ENCODE measurements around the gene TMEM258. TPM values are rescaled to one million over a fixed set of nuclear protein-coding genes. Genes with fewer than 3 reads are reported as not detected.

The TMEM258 gene
- total RNA-seq, 1 donor from 2014 or later = 58.5 TPM

DNA sequence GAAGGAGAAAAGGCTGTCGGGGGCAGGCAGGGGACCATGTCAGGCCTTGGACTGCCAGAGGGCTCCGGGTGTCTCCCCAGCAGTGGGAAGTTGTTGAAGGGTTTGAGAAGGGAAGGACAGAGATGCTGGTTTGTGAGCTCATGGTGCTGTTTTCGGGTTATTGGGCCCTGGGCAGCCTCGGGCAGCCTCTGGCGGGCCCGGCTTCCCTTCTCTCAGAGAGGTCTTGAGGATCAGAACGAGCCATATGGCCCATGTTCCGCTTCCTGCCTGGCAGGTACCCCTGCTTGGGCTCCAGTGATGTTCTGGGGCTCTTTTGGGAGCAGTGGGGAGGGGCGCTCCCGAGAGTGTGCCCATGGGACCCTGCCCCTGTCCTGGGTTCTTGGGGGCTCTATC is 30.2 kb downstream of the TMEM258 start:
- no peak for ATAC-seq
- DNase-seq (ENCODE audit: low spot score) = no peak

DNA sequence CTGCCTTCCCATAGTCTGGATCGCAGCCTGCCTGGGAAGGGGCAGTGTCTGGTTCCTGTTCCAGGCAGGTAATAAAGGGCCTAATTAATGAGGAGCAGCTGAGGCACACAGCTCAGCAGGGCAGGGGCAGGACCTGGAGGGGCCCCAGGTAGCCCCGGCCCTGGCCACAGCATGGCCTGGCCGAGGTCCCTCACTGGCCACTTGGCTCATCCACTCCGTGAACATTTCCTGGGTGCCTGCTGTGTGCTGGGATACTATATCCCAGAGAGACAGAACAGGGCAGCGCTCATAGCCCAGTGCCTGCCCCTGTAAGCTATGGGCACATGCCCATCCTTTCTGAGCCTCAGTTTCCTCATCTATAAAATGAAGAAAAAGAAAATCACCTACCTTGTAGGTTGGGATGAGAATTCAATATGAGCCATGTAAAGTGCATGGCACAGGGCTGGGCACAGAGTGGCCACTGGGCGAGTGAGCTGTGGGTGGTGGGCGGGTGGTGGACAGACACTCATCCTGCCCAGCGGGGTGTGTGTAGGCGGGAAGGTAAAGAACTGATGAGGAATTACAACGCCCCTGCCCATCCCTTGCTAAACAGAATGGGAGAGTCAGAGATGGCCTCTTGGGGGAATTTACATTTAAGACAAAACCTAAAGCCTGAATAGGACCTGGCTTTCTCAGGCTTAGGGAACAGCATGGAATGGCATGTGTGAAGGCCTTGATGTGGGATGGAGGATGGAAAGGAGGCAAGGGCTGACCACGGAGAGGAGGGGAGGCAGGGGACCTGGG is 30.8 kb downstream of the TMEM258 start:
- no peak for DNase-seq (ENCODE audit: low spot score)
- ATAC-seq = no peak

DNA sequence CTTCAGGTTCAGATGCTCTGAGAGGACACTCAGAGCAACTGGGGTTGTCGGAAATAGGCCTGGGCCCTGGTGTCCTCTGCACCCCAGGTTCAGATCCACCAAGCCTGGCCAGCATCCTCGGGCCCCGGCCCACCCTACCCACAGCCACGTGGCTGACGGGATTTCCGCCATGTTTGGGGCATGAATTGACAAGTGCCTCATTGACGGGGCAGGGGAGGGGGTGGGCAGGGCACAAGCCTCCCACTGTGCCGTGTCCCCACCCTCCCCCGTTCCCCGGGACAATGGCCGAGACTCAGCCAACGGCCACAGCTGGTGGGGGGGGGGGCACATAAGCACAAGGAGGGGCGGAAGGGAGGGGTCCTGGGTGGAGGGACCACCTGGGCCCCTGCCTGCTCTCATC is 31.5 kb downstream of the TMEM258 start:
- ATAC-seq (no peak), DNase-seq (ENCODE audit: low spot score) (no peak)

DNA sequence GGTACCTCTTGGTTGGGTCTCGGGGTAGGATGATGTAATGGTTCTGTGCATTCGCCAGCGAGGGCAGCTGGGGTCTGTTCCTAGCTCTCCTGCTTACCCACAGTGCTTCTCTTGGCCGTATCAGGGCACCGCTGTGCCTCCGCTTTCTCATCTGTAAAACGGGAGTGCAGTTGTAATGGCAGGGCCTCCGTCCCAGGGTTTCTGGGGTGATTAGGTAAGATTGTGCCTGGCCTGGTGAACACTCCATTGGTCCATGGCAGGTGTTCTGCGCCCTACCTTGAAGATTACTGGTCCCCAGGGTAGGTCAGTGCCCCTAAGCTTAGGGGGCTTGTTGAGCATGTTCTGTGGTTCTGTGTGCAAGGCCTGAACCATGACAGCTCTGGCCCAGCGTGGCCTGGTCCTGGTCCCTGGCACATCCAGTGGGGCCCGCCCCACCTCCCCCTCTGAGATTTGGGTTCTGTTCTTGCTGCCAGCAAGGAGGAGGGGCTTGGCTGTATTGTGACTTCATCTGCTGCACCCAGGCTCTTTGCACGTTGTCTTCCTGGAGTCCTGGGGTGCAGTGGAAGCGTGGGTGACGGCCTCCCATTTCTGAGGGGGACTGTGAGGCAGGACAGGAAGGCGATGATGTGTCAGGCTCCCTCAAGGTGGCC is 35.1 kb downstream of the TMEM258 start:
- ATAC-seq = peak; percentile 66

DNA sequence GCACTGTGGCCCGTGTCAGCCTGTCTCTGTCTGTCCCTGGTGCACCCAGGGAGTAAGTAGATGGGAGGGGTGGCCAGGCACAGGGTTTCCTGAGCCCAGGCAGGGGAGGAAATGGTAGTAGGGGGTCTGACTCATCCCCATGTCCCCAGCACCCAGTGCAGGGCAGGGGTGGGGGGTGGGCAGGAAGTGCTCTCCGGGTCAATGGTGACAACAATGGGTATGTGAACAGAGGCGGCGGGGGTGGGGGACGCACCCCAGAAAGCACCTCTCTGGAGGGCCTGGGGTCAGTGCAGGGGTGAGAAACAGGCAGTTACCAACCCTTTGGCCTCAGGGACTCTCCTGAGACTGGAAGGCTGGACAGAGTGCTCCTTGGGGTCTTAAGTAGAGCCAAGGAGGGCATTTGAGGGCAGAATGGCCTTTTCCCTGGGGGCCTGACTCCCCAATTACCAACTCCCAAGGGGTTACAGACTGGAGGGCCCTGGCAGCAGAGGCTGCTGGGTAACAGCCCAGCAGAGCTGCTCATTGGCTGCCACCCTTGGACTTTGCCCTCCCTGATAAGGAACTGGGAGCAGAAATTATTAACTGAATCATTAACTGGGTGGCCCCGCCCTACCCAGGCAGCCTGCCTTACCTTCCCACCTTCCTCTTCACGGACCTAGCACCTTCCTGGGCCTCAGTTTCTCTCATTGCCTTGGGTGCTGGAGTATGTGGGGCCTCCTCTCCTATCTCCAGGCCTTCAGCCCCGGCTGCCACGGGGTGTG is 35.8 kb downstream of the TMEM258 start:
- peak; percentile 90 for DNase-seq (ENCODE audit: low spot score)
- peak; percentile 85 for ATAC-seq

More for the DNA sequence above, 35.1 kb downstream of the TMEM258 start:
- peak; percentile 70 for DNase-seq (ENCODE audit: low spot score)

DNA sequence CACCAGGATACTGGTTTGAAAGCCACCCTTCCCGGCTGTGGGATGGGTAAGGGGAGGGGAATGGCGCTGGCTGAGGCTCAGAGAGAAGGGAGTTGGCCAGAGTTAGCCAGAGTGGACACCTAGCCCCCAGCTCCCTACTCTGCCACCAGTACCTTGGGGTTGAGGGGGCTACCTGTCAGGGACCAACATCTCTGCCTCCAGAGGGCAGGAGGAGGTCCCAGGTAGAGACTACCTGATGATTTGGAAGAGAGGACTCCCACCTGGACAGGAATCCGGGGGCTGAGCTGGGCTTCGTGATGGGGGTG is 36.3 kb downstream of the TMEM258 start:
- ATAC-seq (no peak), DNase-seq (ENCODE audit: low spot score) (no peak)

DNA sequence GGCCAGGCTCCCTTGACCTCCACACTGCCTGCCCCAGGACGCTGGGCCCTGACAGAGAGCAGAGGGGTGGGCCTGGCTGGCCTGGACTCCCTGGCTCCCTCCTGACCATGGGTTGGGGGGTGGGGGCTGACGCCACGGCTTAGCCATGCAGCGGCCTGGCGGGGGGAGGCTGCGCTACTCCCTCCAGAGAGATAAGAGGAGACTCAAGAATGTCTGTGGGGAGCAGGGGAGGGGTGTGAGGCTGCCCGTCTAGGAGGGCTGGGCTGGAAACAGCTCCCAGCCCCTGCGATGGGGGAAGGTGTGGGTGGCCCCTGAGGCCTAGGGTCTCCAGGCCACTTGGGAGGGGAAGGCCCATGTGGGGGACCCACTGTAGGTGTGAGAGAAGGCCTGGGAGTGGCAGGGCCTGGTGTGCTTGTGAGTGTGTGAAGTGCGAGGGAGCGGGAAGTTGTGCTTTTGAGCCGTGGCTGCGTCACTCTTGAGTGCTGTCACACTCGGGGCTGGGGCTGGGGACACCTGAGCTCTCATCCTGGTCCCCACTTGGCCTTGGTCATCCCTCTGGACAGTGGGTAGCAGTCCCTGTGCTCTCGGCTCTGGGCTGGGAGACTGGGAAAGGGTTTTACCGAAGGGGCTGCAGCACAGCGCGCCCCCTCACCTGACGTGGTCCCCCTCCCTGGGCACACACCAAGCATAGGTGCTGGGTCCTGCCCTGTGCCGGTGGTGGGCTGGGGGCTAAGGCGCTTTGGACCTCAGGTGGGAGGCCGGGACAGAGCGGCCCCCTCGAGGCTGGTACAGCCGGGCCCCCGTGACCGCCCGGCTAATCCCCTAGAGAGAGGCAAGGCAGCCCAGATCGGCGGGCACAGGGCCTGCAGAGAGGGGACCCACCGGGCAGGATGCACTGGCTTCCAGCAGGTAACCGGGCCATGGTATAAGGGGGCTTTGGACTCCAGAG is 37.6 kb downstream of the TMEM258 start:
- DNase-seq (ENCODE audit: low spot score) = no peak
- ATAC-seq = no peak

DNA sequence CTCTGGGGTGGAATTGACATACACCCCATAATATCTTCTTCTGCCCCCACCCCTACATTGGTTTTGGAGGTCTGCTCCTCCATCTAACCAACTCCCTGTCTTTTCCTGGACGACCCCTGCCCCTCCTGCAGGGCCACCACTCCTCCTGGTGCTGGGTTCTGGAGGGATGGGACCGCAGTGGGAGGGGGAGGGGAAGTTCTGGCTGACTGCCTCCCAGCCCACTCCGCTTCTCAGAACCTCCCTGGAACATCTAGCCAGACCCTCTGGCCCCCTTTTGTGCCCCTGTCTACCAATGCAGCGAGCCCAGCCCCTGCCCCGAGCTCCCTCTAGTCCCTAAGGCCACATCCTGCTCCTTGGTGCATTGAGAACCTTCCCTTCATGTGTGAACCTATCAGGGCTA is 38.7 kb downstream of the TMEM258 start:
- ATAC-seq (no peak), DNase-seq (ENCODE audit: low spot score) (no peak)

DNA sequence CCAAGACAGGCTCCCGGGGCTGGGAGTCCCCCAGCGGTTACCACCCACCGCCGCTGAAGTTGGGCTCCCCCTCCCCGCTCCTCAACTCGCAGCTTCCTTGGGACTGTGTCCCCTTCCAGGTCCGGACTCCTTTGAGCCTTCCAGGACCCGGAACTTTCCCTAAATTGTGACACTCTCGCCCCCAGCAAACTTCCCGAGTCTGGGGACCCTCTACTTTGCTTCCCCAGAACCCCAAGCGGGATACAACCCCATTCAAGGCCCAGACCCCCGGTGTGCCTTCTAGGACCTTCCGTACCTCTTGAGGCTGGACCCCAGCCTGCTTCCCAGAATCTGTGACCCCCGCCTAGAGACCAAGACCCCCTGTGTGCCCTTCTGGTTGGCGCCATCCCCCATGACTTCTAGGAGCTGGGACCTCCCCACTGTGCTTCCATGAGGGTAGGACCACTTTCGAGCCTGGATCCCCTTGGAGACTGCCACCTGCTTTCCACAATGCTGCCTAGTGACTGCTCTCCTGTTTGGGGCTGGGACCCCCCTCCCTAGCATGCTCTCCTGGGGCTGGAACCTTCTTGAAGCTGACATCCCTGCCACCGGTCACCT is 39.4 kb downstream of the TMEM258 start:
- no peak for DNase-seq (ENCODE audit: low spot score)

DNA sequence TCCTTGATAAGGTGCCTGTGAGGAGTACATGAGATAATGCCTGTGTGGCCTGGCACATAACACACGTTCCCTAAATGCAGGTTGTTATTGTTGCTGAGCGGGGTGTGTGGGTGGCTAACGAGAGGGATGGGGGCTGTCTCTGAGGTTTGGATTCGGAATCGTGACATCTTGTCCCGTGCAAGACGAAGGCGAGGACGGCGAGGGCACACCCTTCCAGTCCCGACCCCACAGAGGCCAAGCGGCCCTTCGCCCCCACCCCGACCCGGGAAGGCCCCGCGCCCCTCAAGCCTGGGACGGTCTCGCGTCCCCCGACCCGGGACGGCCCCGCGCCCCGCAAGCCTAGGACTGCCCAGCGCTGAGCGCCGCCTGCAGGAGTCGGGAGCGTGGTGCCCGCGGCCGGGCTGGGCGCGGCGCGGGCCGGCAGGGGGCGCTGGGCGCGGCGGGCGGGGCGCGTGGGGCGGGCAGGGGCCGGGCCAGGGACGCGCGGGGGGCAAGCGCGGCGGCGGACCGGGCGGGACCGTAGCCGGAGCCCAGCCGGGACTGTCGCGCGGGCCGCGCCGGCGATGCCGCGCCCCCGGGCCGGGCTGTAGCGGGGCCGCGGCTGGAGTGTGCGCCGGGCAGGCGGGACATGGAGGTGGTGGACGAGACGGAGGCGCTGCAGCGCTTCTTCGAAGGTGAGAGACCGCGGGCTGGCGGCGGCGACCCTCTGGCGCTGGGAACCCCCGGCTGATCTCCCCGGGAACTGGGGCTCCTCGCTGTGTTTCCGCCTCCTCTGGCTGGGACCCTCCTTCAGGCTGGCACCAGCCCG is 40.1 kb downstream of the TMEM258 start, which contains the start of gene MYRF:
TSS of gene MYRF (plus strand) at position 520 of the 808 bp plus-strand sequence. CDS start at position 629, 109 bp downstream.
- peak; percentile 65 for ATAC-seq
- DNase-seq (ENCODE audit: low spot score) = peak; percentile 74

More for the DNA sequence above, 39.4 kb downstream of the TMEM258 start:
- no peak for ATAC-seq

DNA sequence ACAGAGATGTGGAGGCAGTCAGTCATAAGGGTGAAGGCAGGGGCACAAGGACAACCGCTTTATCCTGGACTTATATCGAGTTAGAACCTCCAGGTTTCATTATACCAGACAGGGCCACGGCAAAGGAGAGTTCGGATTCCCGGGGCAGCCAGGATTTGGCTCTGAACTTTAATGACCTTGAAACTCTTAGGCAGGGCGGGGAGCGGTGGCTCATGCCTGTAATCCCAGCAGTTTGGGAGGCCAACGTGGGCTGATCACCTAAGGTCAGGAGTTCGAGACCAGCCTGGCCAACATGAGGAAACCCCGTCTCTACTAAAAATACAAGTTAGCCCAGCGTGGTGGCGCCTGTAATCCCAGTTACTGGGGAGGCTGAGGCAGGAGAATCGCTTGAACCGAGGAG is 41.0 kb downstream of the TMEM258 start:
- DNase-seq (ENCODE audit: low spot score) (no peak), ATAC-seq (no peak)

DNA sequence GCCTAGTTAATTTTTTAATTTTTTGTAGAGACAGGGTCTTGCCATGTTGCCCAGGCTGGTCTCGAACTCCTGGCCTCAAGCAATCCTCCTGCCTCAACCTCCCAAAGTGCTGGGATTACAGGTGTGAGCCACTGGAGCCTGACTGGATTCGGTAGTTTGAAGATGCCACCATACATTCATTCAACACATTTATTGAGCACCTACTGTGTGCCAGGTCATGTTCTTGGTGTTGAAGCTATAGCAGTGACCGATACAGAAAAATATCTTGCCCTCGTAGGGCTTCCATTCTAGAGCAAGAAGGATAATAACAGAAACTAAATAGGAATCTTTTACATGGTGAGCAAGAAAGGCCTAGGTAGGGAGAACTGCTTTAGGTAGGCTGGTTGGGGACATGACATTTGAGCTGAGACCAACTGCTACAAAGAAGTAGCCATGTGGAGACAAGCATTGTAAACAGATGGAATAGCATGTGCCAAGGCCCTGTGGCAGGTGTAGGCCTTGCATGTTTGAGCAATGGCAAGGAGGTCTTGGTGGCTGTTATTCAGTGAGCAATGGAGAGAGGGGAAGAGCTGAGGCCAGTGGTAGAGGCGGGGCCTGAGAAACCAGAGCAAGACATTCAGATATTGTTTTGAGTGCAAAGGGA is 41.6 kb downstream of the TMEM258 start:
- no peak for DNase-seq (ENCODE audit: low spot score)
- no peak for ATAC-seq

DNA sequence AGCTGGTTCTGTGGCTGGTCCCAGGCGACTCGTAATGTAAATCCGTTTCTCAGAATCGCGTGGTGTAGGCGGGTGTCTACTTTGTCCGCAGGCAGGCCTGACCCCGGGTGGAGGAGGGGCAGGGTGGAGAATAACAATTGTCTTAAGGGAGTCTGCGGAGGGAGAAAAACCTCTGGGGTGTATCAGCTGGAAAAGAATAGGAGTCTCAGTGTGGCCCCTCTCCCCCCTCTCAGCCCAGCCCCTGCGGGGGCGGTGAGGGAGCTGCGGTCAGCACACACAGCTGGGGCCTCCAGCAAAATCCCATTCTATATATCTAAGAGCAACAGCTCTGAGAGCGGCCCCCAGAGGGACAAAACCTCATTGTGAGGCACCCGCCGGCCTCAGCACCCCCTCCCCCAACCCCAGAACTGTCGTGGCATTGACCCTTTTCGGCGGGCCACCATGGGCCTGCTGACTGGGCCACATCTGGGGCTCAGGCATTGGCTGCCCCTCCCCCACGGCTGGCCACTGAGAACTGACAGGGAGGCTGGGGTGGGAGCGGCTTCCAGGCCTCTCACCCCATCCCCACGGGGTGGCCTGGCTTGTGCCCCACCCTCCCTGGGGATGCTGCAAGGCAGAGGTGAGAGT is 42.7 kb downstream of the TMEM258 start:
- ATAC-seq = no peak
- no peak for DNase-seq (ENCODE audit: low spot score)

DNA sequence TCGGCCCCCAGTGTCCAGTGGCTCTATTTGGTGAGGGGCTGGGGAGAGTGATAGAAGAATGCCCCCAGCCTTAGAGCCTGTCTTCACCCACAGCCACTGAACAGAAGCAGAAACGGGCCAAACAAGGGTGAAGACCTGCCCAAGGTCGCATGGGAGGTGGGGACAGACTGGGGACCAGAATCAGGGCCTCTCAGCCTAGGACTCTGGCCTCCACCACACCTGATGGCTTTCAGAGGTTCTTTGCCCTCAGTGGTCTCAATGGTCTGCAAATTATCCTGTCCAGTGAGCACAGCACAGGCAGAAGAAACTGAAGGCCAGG is 44.5 kb downstream of the TMEM258 start:
- DNase-seq (ENCODE audit: low spot score) = no peak
- ATAC-seq = peak; percentile 10

DNA sequence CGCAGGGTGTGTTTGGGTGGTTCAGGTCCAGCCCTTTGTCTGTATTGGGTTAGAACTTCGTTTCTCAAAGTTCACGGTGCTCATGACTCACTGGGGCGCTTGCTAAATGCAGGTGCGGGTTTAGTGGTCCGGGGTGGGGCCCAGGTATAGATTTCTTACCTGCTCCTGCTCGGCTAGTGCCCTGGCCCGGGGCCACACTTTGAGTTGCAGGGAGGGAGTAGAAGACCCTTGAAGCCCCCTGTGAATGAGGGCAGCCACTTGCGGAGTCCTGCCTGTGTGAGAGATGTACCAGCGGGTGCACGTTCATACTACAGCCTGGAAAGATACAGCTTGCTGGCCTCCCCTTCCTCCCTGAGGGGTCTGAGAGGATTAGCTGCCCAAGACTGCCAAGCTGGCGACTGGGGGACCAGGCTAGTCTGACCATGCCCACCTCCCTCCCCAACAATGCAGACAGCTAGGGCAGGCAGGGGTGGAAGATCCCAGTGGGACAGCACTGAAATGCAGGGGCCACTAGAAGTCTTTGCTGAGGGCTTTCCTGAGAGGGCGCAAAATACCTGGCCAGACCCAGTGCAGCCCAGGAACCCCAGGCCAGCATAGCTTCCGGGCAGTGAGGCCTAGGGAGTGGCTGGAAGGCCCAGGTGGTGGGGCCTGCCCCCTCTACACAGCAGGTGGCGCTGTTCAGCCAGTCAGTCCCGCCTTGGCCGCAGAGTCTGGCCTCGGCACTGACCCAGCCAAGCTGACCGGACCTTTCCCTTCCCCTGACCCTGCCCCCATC is 45.0 kb downstream of the TMEM258 start:
- ATAC-seq = peak; percentile 89
- peak; percentile 86 for DNase-seq (ENCODE audit: low spot score)

DNA sequence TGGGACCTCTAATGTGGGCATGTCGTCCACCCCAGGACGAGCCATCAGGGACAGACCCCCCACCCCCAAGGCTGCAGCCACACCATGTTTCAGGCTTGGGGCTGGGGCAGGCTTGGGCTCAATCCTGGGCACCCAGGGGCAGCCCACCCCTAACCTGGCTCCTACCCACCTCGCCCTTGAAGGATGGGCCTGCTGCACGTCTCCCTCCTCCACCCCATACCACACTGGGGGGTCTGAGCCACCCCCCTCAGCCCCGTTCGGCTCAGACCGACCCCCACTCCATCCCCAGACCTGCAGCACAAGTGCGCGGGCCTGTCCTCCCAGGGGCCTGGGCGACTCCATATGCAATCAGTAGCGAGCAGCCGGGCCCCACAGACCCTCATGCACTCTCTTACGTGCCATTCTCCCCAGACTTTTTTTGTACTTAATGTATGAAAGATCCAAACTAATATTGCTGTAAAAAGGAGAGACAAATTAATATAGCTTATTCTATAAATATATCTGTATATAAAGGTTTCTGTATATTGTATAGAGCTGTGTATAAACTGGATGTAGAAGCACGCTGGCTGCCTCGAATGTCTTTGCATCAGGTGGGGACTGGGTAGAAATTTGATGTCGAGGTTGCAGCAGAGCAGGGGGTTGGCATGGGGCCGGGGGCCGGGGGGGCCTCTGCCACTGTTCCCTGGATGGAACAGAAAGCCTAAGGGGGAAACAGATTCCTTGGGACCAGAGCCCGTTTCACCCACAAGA is 45.8 kb downstream of the TMEM258 start:
- DNase-seq (ENCODE audit: low spot score) = no peak
- ATAC-seq = no peak

DNA sequence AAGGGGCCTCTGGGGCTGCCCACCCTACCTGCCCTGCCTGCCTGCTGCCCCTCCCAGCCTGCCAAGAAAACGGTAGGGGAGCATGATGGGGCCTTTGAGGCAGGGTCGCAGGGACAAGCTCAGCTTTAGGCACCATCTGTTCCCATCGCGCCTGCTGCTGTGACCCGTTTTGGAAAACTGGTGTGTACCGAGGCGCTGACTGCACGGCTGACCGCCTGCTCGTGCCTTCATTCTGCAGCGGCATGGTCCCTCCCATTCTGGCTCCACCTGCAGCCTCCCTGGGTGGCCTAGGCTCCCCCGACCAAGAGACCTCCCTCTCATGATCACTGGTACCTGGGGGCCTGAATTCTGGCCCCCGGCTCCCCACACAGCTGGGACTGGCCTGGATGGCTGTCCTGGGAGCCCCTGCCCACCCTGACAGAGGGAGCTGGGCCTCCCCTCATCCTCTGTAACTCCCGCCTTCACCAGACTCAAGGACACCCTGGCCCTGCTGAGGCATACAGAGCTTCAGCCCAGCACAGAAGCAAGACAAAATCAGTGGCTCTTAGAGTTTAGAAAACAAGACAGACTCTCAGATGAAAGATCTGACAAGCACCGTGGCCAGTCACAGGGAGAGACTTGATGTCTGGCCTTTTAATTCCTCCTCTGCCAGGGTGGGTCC is 46.5 kb downstream of the TMEM258 start:
- no peak for DNase-seq (ENCODE audit: low spot score)
- ATAC-seq = no peak
